LNCAP (cell line): Measurements from ENCODE around the gene ASB18.

Source experiments
- TF ChIP-seq, protein P1 (sequence below): fragments of 450-650 bp; IDR thresholded peaks from 2 replicates; pipeline ENCODE4 v1.5.1; 2017; ENCODE audit warnings: mild to moderate bottlenecking

Gene ASB18

DNA sequence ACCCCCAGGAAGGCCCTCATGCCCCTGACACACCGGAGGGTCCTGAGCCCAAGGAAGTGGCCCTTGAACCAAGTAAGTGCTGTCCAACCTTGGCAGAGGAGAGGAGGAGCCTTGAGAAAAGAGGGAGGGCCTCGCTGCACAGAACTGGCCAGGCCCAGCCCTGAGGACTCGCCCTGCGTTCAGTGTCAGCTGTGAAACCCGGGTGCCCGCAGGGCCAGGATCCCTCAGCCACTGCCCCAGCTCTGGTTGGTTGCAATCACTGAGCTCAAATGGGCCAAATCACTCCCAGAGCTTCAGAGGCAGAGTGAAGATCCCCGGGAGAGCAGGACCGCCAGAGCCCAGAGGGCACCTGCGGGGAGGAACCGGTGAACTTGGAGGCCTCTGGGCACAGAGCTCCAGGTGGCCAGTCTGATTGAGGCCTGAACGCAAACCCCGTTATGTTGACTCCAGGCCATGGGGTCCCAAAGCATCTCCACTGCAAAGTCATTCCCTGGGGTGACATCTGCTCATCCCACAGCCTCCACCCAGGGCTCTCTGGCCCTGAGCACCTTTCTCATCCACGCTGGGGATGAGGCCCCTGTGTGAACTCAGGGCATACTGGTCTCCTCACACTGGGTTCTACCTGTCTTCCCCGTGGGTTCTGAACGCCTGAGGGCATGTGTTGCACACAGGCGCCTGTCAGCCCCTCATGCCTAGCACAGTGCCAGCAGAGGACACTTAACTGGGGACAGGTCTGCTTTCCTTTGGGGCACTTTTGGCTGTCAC, 107.9 kb downstream of the ASB18 start:
- TF ChIP-seq, protein P1, sequence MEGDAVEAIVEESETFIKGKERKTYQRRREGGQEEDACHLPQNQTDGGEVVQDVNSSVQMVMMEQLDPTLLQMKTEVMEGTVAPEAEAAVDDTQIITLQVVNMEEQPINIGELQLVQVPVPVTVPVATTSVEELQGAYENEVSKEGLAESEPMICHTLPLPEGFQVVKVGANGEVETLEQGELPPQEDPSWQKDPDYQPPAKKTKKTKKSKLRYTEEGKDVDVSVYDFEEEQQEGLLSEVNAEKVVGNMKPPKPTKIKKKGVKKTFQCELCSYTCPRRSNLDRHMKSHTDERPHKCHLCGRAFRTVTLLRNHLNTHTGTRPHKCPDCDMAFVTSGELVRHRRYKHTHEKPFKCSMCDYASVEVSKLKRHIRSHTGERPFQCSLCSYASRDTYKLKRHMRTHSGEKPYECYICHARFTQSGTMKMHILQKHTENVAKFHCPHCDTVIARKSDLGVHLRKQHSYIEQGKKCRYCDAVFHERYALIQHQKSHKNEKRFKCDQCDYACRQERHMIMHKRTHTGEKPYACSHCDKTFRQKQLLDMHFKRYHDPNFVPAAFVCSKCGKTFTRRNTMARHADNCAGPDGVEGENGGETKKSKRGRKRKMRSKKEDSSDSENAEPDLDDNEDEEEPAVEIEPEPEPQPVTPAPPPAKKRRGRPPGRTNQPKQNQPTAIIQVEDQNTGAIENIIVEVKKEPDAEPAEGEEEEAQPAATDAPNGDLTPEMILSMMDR: no peak

DNA sequence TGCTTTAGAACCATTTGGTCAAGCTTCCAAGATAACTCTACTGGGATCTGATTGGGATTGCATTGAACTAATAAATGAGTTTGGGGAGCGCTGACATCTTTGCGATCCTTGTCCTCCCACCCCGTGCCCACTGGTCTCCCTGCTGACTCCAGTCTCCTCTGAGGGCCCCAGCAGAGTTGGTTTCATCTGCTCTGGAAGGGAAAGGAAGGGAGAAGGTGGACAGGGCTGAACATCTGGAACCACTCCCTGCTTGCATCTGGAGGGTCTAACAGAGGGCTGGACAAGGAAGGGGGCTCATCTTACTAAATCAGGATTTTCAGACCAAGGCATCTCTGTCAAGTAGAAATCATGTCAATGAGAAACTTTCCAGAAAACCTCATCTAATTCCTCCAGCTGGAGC, 108.8 kb downstream of the ASB18 start:
- TF ChIP-seq, protein P1: no peak

DNA sequence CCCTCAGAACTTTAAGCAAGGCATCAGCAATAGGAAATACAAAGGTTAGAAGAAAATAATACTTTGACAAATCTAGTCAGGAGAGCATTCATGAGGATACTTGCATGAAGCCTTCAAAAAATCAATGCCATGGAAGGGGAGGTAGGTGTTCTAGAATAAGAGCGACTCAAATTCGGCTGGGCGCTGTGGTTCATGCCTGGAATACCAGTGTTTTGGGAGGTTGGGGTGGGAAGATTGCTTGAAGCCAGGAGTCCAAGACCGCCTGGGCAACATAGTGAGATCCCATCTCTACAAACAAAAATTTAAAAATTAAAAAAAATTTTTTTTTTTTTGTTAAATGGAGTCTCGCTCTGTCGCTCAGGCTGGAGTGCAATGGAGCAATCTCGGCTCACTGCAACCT, 117.8 kb downstream of the ASB18 start:
- TF ChIP-seq, protein P1: no peak

DNA sequence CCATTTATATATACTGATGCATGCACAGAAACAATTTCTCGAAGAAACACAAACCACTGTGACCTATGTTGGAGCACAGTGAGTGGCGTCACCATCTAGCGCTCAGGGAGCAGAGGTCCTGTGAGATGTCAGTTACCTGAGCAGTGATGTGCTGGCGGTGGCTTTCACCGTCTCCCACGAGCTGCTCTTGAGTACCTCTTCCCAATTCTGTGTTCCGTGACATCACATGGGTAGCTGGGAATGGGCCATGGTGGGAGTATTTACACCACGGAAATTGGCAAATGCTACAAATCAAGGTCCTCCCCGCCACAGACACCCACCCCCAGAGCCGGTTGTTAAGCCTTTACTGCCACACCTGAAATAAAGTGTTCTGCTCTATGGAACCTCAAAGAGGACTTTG, 120.4 kb downstream of the ASB18 start:
- TF ChIP-seq, protein P1: no peak
